Mesothelial cell of epicardium (in vitro differentiated cells): ENCODE data around the gene PYGM. TPM values are rescaled to one million over a fixed set of nuclear protein-coding genes. Genes with fewer than 3 reads are reported as not detected.
"Not testable (repeated sequence)": the region's sequence is repeated elsewhere in the genome, so short reads cannot be mapped to it uniquely, and the experiment has no call there.

ENCODE experiments used
- DNase-seq, 2 experiments: peaks; one replicate each; pipeline ENCODE4 v3.0.0; 2021; ENCODE audit warnings: low spot score in 2 of 2; ENCODE audit not compliant: unreplicated experiment in 2 of 2
- H3K27ac Mint-ChIP-seq: 2 replicates; pipeline ENCODE4 v1.8.0; 2021; ENCODE audit warnings: mixed read lengths
- H3K27me3 Mint-ChIP-seq: 2 replicates; pipeline ENCODE4 v1.8.0; 2021; ENCODE audit warnings: low read depth, mixed read lengths
- H3K36me3 Mint-ChIP-seq: 2 replicates; pipeline ENCODE4 v1.8.0; 2021; ENCODE audit warnings: mixed read lengths
- H3K4me1 Mint-ChIP-seq: 2 replicates; pipeline ENCODE4 v1.8.0; 2021; ENCODE audit warnings: mixed read lengths
- H3K4me3 Mint-ChIP-seq: 2 replicates; pipeline ENCODE4 v1.8.0; 2021; ENCODE audit warnings: mild to moderate bottlenecking, moderate library complexity, mixed read lengths
- H3K9me3 Mint-ChIP-seq: 2 replicates; pipeline ENCODE4 v1.8.0; 2021; ENCODE audit warnings: mixed read lengths
- total RNA-seq: library from RNA; stranded (reverse); gene quantifications from 3 replicates; pipeline ENCODE4 v1.2.1, GENCODE V29; 2021
- TF ChIP-seq, protein P1 (sequence below): fragments of 200-600 bp; sonication (generic); IDR thresholded peaks from one replicate; pipeline ENCODE4 v1.5.0; 2021; ENCODE audit warnings: antibody characterized with exemption; ENCODE audit not compliant: unreplicated experiment

The PYGM gene
- total RNA-seq, 1 donor from 2014 or later, result 7.6 TPM

DNA sequence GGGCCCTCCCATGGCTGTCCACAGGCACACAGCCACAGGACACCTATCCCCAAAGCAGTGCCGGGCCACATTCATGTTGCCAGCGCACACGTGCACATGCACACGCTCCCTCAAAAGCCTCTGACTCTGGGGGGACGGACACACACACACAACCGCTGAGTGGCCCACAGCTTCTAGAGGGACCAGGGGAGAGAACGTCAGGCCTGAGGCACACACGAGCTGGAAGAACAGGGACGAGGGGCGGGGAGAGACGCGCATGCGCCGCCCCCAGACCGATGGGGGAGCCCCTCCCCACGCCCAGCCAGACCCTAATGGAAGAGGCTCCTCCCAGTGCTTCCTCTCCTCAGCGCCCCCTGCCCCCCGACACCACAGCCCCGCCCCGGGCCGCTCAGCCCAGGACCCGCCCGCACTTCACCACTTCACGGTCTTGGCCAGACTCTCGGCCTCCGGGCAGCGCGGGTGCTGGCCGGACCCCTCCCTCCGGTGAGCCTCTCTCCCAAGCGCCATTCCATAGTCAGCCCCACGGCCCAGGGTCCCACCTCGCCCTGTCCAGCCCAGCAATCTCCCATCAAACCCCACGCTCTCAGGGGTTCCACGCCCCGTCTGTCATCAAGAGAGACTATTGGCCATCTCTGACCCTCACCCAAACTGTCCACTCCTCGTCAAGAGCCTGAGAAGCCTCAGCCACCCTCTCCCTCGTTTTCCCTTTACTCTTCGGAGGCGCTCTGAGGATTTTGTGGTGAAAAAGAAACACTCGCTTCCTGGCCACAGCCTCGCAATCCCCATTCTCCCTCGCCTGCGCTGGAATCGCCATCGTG is 48.4 kb downstream of the PYGM start:
- TF ChIP-seq, protein P1, sequence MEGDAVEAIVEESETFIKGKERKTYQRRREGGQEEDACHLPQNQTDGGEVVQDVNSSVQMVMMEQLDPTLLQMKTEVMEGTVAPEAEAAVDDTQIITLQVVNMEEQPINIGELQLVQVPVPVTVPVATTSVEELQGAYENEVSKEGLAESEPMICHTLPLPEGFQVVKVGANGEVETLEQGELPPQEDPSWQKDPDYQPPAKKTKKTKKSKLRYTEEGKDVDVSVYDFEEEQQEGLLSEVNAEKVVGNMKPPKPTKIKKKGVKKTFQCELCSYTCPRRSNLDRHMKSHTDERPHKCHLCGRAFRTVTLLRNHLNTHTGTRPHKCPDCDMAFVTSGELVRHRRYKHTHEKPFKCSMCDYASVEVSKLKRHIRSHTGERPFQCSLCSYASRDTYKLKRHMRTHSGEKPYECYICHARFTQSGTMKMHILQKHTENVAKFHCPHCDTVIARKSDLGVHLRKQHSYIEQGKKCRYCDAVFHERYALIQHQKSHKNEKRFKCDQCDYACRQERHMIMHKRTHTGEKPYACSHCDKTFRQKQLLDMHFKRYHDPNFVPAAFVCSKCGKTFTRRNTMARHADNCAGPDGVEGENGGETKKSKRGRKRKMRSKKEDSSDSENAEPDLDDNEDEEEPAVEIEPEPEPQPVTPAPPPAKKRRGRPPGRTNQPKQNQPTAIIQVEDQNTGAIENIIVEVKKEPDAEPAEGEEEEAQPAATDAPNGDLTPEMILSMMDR, result no peak
- no peak for DNase-seq
- Mint-ChIP-seq H3K4me1 (peaks cover 7% of the 10 kb centered on the region), H3K4me3 (no peak overlapping the region), H3K27ac (no peak overlapping the region), H3K27me3 (peaks cover 82% of the 10 kb centered on the region), H3K36me3 (no peaks in the 10 kb centered on the region), H3K9me3 (no peaks in the 10 kb centered on the region)

DNA sequence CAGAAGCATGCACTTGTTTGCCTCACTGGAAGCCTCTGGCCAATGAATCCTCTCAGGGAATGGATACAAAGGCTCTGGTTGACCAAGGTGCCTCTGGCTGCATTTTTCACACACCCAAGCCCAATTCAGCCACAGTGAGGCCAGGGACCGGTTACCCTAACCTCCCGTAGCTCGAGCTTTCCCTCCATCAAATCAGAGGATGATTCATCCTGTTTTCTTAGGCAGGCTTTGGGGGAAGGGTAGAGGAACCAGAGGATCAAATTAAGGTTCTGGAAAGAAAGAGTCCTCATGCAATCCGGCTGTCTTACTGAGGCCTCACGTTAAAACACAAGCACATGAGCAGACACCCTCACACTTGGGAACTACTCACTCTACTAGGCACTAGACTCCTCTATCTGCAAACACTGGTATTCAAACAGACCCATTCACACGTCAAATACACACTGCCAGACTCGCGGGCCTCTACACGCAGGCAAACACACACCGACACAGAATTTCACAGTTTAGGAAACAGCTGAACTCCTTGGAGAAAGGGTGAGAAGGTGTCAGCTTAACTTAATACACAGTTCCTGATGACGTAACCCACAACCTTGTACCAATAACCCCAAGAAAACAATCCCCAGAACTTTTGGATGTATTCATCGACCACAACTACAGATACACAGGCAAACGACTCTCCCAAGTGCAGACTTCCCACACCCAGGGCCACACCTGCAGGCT is 49.2 kb downstream of the PYGM start:
- Mint-ChIP-seq H3K27me3 (peaks cover 78% of the 10 kb centered on the region), H3K36me3 (no peaks in the 10 kb centered on the region), H3K9me3 (no peaks in the 10 kb centered on the region), H3K4me1 (peaks cover 7% of the 10 kb centered on the region), H3K27ac (no peak overlapping the region), H3K4me3 (no peak overlapping the region)
- no peak for DNase-seq
- TF ChIP-seq, protein P1, result no peak

DNA sequence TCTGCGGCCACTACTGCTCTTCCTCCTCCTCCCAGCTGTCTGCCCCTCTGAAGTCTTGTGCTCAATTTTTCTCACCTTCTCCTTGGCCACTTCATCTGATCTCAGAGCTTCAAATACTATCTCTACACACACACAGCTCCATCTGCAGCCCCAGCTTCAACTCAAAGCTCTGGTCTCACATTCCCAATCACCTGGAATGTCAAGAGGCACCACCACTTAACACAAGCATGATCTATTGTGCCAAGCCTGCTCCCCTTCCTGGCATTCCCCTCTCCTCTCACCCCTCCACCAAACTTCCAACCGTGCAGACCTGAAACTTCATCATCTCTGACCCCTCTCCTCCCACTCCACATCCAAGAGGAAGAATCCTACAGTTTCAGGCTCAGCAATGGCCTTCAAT is 54.3 kb downstream of the PYGM start:
- TF ChIP-seq, protein P1, result no peak
- Mint-ChIP-seq H3K27me3 (peaks cover 73% of the 10 kb centered on the region), H3K4me1 (no peaks in the 10 kb centered on the region), H3K4me3 (no peak overlapping the region), H3K27ac (no peak overlapping the region), H3K9me3 (no peaks in the 10 kb centered on the region), H3K36me3 (no peaks in the 10 kb centered on the region)
- no peak for DNase-seq

DNA sequence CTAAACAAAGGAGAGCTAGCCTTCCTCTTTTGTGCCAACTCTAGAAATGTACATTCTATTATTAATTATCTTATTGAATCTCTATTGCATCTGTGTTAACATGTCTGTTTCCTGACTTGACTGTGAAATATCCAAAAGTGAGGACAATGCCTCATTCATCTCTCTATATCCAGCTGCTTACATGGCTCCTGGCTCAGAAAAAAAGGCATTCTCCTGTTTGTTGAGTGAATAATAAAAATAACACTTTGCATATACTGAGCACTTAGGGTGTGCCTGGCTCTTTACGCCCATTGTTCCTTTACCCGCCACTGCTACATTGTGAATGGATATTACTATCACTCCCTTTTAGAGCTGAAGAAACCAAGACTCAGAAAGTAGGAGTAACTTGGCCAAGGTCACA is 56.7 kb downstream of the PYGM start:
- H3K9me3 Mint-ChIP-seq, result no peaks in the 10 kb centered on the region
- H3K4me3 Mint-ChIP-seq, result no peak overlapping the region
- TF ChIP-seq, protein P1, result no peak
- H3K36me3 Mint-ChIP-seq, result no peaks in the 10 kb centered on the region
- no peak overlapping the region for H3K27ac Mint-ChIP-seq
- no peak for DNase-seq
- H3K27me3 Mint-ChIP-seq, result peaks cover 69% of the 10 kb centered on the region
- no peaks in the 10 kb centered on the region for H3K4me1 Mint-ChIP-seq

DNA sequence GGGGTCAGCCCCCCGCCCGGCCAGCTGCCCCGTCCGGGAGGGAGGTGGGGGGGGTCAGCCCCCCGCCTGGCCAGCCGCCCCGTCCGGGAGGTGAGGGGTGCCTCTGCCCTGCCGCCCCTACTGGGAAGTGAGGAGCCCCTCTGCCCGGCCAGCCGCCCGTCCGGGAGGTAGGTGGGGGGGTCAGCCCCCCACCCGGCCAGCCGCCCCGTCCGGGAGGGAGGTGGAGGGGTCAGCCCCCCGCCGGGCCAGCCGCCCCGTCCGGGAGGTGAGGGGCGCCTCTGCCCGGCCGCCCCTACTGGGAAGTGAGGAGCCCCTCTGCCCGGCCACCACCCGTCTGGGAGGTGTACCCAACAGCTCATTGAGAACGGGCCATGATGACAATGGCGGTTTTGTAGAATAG is 57.8 kb downstream of the PYGM start:
- not testable (repeated sequence) for H3K4me3 Mint-ChIP-seq, H3K27ac Mint-ChIP-seq, H3K4me1 Mint-ChIP-seq, H3K9me3 Mint-ChIP-seq, DNase-seq, H3K36me3 Mint-ChIP-seq
- peaks cover 72% of the 10 kb centered on the region for H3K27me3 Mint-ChIP-seq

DNA sequence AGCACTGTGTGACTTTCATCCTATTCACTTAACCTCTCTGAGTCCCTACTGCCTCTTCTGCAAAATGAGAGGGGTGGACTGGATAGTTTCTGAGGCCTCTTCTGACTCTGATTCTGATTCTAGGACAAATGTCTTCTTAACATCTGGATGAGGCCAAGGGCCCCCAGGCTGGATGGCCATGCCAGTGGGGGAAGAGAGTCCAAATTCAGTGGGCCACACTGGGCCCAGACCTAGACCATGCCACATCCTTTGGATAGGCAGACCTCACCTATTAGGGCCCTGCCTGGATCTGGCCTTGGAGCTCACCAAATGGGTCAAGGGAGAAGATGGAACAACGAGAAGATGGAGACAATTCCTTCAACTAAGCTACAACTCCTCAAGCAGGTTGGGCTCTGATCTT is 61.3 kb downstream of the PYGM start:
- H3K27me3 Mint-ChIP-seq, result peaks cover 79% of the 10 kb centered on the region
- no peak overlapping the region for H3K4me3 Mint-ChIP-seq

More for the DNA sequence above, 61.3 kb downstream of the PYGM start:
- TF ChIP-seq, protein P1, result no peak
- Mint-ChIP-seq H3K27ac (no peak overlapping the region), H3K36me3 (no peaks in the 10 kb centered on the region), H3K9me3 (no peaks in the 10 kb centered on the region), H3K4me1 (no peaks in the 10 kb centered on the region)
- DNase-seq, result no peak
